Nephron (organoid): ENCODE data around the gene EPHA5.

ENCODE experiments used
- H3K27ac Mint-ChIP-seq, 3 experiments: 2 replicates each; pipeline ENCODE4 v1.8.0; 2020; ENCODE audit warnings: mixed read lengths in 3 of 3, mild to moderate bottlenecking in 2 of 3, moderate library complexity in 1 of 3
- H3K27me3 Mint-ChIP-seq: 2 replicates; pipeline ENCODE4 v1.8.0; 2021; ENCODE audit warnings: low read depth, mild to moderate bottlenecking, moderate library complexity, mixed read lengths
- H3K36me3 Mint-ChIP-seq: 2 replicates; pipeline ENCODE4 v1.8.0; 2020; ENCODE audit warnings: low read depth, mixed read lengths
- H3K4me1 Mint-ChIP-seq: 2 replicates; pipeline ENCODE4 v1.8.0; 2020; ENCODE audit warnings: mixed read lengths
- H3K4me3 Mint-ChIP-seq, 3 experiments: 2 replicates each; pipeline ENCODE4 v1.8.0; 2020; ENCODE audit warnings: mild to moderate bottlenecking in 3 of 3, mixed read lengths in 3 of 3, moderate library complexity in 2 of 3
- H3K9me3 Mint-ChIP-seq: 2 replicates; pipeline ENCODE4 v1.8.0; 2020; ENCODE audit warnings: mixed read lengths
- CTCF ChIP-seq, 3 experiments: fragments of 200-600 bp; sonication (generic); IDR thresholded peaks; one replicate each; pipeline ENCODE4 v1.5.0; 2021; ENCODE audit warnings: antibody characterized with exemption in 3 of 3; ENCODE audit not compliant: unreplicated experiment in 3 of 3

EPHA5 gene

GRCh38 chr4:65661471-65661870 lies 8.8 kb downstream of the EPHA5 start:
- Mint-ChIP-seq H3K9me3 (no peaks in the 10 kb centered on the region), H3K4me1 (no peaks in the 10 kb centered on the region), H3K4me3 (no peak overlapping the region), H3K27me3 (peaks cover 45% of the 10 kb centered on the region), H3K27ac (no peak overlapping the region), H3K36me3 (no peaks in the 10 kb centered on the region)
- no peak for TF ChIP-seq CTCF (IDR thresholded peaks at IDR 0.05; ENCODE audit: unreplicated experiment in 3 of 3)

GRCh38 chr4:65658117-65658516 lies 12.2 kb downstream of the EPHA5 start:
- H3K36me3 Mint-ChIP-seq, result no peaks in the 10 kb centered on the region
- TF ChIP-seq CTCF (IDR thresholded peaks at IDR 0.05; ENCODE audit: unreplicated experiment in 3 of 3), result no peak
- H3K9me3 Mint-ChIP-seq, result no peaks in the 10 kb centered on the region
- no peaks in the 10 kb centered on the region for H3K4me1 Mint-ChIP-seq
- peaks cover 34% of the 10 kb centered on the region for H3K27me3 Mint-ChIP-seq
- H3K4me3 Mint-ChIP-seq, result no peak overlapping the region
- H3K27ac Mint-ChIP-seq, result peak overlapping the region in 1 of 3 experiments; percentile 6

- H3K9me3 Mint-ChIP-seq, result no peaks in the 10 kb centered on the region
- no peaks in the 10 kb centered on the region for H3K36me3 Mint-ChIP-seq
- no peak overlapping the region for H3K27ac Mint-ChIP-seq
- H3K4me1 Mint-ChIP-seq, result no peaks in the 10 kb centered on the region
- H3K4me3 Mint-ChIP-seq, result no peak overlapping the region
- H3K27me3 Mint-ChIP-seq, result peaks cover 13% of the 10 kb centered on the region
- TF ChIP-seq CTCF (IDR thresholded peaks at IDR 0.05; ENCODE audit: unreplicated experiment in 3 of 3), result no peak
These were observed 14.3 kb downstream of the EPHA5 start for GRCh38 chr4:65656008-65656407.

GRCh38 chr4:65654976-65655375 lies 15.3 kb downstream of the EPHA5 start:
- Mint-ChIP-seq H3K36me3 (no peaks in the 10 kb centered on the region), H3K27me3 (peaks cover 5% of the 10 kb centered on the region), H3K9me3 (no peaks in the 10 kb centered on the region), H3K4me1 (no peaks in the 10 kb centered on the region), H3K4me3 (no peak overlapping the region), H3K27ac (no peak overlapping the region)
- no peak for TF ChIP-seq CTCF (IDR thresholded peaks at IDR 0.05; ENCODE audit: unreplicated experiment in 3 of 3)

- no peak for TF ChIP-seq CTCF (IDR thresholded peaks at IDR 0.05; ENCODE audit: unreplicated experiment in 3 of 3)
- Mint-ChIP-seq H3K9me3 (no peaks in the 10 kb centered on the region), H3K4me1 (no peaks in the 10 kb centered on the region), H3K27ac (no peak overlapping the region), H3K27me3 (peaks cover 5% of the 10 kb centered on the region), H3K36me3 (no peaks in the 10 kb centered on the region), H3K4me3 (no peak overlapping the region)
These were observed 16.4 kb downstream of the EPHA5 start for GRCh38 chr4:65653740-65654361.

- TF ChIP-seq CTCF (IDR thresholded peaks at IDR 0.05; ENCODE audit: unreplicated experiment in 3 of 3), result no peak
These were observed 18.5 kb downstream of the EPHA5 start for GRCh38 chr4:65651751-65652150.

More at GRCh38 chr4:65651751-65652150, 18.5 kb downstream of the EPHA5 start:
- no peaks in the 10 kb centered on the region for H3K9me3 Mint-ChIP-seq
- no peak overlapping the region for H3K27ac Mint-ChIP-seq
- H3K36me3 Mint-ChIP-seq, result no peaks in the 10 kb centered on the region
- no peak overlapping the region for H3K4me3 Mint-ChIP-seq
- H3K27me3 Mint-ChIP-seq, result no peaks in the 10 kb centered on the region
- H3K4me1 Mint-ChIP-seq, result no peaks in the 10 kb centered on the region
